ENCODE results near the gene SGCG.
A peak's percentile ranks its signal among the peaks of the same experiment; 100 is the strongest.
"Not testable (repeated sequence)": the region's sequence is repeated elsewhere in the genome, so short reads cannot be mapped to it uniquely, and the experiment has no call there.

SGCG gene, protein sequence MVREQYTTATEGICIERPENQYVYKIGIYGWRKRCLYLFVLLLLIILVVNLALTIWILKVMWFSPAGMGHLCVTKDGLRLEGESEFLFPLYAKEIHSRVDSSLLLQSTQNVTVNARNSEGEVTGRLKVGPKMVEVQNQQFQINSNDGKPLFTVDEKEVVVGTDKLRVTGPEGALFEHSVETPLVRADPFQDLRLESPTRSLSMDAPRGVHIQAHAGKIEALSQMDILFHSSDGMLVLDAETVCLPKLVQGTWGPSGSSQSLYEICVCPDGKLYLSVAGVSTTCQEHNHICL
- 0 reads per million in 2 donors for total RNA-seq

DNA sequence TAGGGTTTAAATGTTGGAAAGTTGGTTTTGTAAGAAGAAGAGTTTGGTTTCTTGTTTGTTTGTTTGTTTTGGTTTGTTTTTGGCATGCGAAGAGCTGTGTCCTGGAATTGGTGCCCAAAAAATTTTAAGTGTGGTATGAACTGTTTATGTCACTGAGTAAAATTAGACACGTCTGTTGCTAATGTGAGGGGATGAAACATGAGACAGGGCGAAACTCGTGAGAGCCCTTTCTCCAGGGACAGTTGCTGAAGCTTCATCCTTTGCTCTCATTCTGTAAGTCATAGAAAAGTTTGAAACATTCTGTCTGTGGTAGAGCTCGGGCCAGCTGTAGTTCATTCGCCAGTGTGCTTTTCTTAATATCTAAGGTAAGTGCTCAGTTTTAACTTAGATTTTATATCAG, at the start of gene SGCG:
Gene SGCG (plus strand): TSS at position 269 of the 400 bp plus-strand sequence. CDS start 22,716 bp downstream, outside the sequence.
- DNase-seq: no peak

DNA sequence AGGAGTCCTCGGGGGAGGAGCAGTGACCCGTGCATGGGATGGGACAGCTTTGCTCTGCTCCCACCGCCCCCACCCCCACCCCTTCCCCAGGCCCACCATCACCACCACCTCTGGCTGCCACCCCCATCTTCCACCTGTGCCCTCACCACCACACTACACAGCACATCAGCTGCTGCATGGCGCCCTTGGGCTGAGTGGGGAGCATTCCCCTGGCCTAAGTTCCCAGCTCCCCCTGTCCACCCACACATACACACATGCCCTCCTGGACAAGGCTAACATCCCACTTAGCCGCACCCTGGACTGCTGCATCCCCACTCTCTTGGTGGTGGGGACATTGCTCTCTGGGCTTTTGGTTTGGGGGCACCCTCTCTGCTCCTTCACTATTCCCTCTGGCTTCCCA, 46.2 kb upstream of the SGCG start:
- DNase-seq: no peak

DNA sequence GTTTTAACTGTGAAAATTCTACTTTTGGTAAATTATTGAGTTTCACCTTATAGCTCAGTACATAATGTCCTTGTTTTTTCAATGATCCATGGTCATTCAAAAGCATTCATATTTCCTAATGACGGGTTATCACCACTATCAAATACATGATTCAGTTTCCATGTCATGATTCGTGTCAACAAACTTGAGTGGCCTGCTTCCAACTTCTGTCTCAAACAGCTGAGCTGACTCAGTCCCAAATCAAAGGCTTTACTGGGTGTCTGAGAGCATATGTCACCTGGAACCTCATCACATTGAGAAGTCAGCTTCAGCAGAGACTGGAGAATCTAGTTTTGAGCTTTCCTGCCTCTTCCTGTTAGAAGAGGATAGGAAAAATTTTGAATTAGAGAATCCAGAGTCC, 40.3 kb upstream of the SGCG start:
- DNase-seq: no peak

DNA sequence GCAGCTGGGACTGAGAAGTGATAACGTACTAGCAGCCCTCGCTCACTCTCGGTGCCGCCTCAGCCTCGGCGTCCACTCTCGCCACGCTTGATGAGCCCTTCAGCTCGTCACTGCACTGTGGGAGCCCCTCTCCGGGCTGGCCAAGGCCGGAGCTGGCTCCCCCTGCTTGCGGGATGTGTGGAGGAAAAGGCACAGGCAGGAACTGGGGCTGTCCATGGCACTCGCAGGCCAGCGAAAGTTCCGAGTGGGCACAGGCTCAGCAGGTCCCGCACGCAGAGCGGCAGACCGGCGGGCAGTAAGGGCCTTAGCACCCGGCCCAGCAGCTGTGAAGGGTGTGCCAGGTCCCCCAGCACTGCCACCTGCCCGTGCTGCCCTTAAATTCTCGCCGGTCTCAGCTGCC, 38.8 kb upstream of the SGCG start:
- DNase-seq: no peak

DNA sequence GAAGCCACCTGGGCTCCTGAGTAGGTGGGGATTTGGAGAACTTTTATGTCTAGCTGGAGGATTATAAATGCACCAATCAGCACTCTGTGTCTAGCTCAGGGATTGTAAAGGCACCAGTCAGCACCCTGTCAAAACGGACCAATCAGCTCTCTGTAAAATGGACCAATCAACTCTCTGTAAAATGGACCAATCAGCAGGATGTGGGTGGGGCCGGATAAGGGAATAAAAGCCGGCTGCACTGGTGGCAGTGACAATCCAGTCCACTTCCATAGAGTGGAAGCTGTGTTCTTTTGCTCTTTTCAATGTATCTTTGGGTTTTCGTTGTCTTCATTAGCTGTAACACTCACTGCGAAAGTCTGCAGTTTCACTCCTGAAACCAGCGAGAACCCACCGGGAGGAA, 38.2 kb upstream of the SGCG start:
- not testable (repeated sequence) for DNase-seq

DNA sequence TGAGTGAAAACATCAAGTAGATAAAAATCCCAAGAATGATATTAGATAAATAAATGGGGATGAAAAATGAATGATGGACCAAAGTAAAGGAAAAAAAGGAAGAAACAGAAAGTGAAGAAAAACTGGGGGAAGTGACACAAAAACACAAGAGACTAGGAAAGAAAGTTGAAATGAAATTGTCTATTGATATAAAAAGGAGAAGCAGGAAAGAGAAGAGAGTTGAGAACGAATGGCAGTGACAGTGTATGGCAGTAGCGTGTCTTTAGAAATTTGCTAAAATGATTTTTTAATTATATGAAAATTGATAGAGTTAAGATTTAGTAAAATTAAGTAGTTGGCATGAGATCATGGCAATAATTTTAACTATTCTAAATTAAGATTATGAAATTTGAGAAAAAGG, 36.3 kb upstream of the SGCG start:
- DNase-seq: no peak

DNA sequence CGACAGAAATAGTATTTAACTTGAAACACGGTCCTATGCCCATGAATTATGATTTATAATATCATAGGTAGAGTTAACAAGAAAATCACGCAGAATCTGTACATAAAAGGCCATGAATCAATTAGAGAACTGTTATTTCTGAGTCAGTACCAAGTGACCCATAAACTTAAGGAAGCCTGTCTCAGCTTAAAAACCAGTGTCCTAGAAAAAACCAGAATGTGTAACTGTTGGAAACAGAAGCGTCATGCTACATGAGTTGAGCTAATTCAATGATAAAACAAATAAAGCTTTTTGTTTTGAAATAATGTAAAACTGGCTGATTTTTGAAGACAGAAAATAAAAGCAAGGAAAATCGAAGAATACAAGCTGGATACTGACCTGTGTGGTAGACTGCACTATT, 34.8 kb upstream of the SGCG start:
- DNase-seq: no peak

DNA sequence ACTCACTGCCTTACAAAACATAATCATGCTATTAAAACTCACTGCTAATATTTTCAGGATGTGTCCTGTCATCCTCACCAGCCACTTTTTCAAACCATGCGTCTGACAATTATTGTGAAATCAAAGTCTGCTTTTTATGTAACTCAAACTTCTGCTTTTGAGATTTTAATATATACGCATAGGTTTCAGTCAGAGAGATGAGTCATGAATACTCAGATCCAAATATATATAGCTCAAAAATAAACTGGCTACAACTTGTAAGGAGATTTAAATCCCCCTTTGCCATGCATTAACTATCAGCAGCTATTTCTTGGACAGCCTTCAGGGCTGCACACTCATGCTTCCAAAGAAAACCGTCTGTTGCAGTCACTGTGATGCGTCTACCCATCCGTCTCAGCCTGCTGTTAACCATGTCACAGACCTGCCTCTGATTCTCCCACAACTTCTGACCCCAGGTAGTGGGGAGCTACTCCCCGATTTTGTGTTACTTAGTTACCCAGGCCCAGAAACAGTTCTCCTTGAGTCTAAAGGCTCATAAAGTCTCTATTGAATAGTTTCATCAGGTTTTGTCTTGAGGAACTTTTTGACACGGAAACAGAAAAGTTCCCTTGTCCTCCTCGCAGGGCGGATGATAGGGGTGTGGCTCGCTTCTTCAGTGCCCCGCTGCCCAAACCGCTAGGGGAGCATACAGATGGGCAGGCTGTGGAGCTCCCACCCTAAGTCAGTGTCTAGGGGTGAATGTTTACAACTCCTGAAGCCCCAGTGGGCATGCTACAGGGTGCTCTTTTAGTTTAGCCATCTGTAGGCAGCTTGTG, 33.8 kb upstream of the SGCG start:
- DNase-seq: no peak

DNA sequence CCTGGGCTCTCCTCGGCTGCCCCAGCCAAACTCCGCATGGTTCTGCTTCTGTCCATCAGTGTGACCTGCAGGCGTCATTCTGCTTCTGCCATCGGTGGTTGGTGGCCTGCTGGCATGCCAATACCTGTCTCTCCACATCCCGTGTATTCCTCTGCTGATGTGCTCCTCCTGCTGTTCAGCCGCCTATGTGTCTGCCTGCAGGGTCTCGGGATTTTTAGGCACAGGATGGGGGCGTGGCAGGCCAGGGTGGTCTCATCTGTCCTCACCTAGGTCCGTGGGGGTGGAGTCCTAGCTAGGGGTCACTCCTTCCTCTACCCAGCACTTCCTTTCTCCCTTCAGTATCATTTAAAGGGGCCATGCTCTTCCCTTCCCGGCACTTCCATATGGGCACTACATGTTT, 33.0 kb upstream of the SGCG start:
- no peak for DNase-seq

DNA sequence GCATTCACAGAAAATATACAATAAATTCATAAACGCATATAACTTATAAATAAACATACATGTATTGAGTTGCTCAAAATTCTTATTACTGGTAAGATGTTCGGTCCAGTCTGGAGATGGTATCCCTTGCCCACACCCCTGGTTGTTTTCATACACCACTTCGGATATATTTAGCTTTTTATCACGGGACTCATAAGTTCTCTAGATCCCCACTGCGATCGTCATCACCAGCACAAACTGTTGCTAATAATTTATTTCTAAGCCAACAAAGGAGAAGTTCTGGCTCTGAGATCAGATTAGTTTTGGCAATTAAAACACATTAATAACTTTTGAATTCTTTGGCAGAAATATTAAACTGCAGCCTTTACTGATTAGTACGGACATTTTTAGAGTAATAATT, 23.0 kb upstream of the SGCG start:
- DNase-seq: no peak

DNA sequence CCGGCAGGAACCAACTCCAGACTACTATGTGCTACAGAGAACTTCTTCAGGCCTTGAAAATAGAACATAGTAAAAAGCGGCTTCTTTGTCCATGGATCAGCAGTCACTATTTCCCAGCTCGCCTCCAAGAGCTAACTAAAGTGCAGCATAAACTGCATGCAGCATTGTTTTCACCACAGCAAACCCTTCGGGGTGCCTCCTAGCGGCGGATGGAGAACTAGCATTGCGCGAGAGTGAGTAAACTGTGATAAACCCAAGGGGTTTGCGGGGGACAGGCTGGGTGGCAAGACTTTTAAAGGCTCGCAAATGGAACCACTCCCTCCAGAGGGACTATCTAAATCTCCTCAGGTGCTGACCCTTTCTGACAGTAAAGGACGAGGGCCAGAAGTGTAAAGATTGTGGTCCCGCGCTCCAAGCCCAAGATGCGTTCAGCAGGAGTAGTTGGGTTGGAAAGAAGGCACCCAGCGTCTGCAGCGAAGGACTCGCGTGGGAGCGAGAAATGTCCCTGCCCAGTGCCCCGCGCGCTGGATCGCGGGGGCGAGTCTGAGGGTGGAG, 21.5 kb upstream of the SGCG start:
- DNase-seq: peak in 1 of 5 experiments; percentile 18

DNA sequence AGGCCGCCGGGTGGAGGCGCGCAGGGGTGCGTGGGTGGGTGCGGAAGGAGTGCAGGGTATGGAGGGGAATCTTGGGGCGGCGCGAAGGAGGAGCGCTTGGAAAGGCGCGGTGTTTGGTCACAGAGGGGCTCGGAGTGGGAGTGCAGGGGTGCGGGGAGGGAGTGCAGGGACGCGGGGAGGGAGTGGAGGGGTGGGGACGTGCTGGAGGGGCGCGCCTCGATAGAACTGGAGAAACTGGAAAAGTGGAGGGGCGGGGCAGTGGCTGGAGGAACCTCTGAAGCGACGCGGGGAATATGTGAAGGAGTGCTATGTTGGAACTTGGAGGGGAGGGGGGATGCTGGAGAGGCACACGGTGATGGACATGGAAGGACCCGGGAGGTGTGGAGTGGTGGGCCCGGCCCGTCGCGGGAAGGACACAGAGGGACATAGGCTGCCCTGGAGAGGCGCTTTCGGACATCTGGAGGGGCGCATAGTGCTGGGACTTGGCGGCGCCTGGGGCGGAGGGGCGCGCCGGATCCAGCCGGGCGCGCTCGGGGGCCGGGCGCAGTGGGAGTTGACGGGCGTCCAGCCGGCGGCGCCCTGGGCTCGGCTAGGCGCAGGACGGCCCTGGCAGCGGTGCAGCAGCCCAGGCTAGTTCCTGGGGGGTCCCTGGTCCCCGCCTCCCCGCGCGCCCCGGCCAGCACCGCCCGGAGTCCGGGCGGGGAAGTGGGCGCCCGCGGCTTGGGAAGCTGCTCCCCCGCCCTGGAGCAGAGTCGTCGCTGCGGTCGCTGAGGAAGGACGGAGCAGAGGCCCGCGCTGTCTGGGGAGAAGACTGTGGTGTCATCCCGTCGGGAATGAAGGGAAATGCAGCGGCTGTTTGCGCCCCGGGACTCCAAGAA, 20.8 kb upstream of the SGCG start:
- DNase-seq: peak in 1 of 5 experiments; percentile 6

DNA sequence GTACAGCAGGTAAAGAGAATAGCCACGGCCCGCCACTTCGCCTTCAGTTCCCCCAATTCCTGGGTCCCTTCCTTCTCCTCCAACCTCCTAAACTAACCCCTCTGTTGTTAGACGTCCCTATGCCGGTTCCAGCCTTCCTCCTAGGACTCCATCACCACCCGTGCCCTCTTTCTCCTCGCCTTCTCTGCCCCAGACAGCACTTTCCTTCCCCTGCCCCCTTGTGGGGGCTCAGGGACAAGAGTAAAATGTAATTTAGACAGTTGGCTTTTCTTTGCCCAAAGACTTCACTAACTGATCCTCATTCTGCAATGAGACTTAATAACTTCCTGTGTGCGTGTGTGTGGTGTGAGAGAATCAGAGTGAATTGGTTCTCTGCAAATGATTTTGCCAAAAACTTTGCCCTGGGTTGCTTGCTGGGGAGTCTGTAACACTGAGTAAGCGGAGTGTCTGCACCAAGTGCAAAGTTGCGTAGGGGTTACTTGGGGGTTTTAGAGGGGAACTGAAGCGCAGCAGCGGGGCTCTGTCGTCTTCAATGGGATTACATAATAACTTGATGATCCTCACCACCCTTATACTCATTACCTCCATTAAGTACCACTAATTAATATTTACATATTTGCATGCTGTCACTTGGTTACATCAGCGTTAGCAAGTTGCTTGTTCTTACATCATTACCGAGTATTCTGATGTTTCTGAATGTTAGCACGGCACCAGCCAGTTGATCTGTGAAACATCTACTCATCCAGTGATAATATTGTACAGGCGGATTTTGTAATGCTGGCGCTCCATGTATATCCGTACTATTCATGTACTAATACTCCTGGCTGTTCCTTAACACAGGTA, 19.9 kb upstream of the SGCG start:
- DNase-seq: no peak

DNA sequence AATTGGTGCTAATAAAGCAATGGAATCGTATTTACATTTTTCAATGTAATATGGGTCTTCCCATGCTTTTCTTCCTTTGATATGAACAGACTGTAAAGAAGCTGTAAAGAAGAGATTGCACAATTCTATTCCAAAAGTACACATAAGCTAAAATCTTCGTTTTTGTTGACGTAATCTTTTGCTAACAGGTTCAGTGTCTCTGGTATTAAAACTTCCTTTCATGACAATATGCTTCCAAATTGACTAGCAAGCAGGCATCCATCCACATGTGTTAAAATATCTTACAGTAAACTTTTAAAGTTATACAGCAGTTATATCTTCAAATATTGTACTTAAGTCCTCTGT, 19.3 kb upstream of the SGCG start:
- no peak for DNase-seq

DNA sequence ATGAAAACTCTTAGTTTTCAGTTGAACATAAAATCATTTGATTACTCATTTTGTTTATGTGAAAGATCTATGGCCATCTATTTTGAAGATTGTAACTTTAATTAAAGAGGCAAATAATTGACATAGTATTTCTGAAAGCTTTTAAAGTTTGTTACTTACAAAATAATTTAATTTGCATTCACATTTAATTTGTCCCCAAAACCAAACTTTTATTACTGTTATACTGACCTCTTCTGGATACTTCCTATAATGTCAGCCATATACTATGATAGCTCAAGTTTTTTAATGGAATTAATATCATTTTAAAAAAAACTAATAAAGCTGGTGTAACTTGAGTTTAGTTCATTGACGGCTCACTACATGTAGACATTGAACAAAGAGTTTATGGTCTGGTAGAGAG, 4.9 kb upstream of the SGCG start:
- no peak for DNase-seq

DNA sequence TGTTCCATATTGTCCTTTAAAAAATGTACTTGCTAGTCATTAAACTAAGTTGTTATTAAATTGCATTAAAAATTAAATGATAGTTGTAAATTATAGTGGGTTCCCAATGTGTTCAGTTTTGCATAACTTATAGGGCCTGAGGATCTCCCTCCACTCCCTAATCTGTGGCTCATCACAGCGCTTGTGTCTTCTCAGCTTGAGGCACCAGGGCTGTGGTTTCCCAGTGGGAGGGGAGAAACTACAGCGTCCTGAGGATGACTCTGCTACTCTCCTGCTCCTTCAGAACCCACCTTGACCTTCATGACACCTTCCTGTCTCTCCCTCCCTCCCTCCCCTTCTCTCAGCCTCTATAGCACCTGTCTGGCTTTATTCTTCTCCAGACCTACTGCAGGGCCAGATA, 1.4 kb downstream of the SGCG start:
- DNase-seq: no peak

DNA sequence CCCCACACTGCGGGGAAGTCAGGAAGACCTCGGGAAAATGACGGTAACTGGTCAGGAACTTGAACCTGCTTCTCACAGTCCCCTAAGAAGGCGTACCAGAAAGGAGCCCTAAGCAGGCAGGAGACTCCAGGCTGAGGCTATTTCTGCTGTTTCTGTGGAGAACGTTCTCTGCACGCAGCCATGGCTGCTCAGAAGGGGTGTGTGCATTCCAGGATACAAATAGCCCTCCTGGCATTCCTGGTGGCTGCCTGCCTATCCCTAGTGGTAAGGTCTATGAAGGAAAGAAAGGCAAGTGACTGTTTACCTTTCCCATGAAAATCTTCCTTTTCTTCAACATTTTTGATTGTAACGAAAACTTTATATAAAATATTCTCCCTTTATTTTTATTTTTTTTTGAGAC, 2.5 kb downstream of the SGCG start:
- no peak for DNase-seq

DNA sequence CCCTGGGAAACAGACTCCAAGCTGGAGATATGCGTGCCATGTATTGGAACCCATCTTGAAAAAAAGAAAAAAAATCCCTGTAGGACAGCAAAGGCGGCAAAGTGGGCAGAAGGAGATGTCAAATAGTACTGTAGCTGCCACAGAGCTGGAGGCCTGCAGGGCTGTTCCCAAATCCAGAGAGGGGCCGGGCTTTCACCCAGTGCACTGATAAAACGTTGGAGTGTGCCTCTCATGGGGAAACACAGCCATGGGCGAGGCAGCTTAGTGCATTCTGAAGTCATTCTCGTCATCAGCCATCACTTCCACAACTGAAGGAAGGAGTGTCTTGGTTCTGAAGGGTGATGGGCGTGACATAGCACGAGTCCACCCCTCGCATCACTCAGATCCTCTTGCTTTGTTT, 4.8 kb downstream of the SGCG start:
- DNase-seq: no peak

DNA sequence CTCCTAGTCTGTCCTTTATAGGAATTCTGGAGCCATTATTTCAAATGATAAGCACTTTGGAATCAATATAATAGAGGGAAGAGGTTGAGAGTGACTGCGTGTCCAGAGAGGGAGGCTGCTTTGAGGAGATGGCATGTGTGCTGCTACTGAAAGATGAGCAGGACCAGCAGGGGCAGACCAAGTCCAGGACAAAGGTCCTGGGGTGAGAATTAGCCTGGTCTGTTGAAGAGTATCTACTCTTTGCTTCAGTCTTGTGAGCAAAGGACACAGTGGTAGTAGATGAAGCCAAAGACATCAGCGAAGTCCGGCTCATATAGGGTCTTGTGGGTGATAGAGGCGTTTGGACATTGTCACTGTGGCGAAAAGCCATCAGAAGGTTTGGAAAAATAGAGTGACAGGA, 21.1 kb downstream of the SGCG start:
- DNase-seq: no peak

DNA sequence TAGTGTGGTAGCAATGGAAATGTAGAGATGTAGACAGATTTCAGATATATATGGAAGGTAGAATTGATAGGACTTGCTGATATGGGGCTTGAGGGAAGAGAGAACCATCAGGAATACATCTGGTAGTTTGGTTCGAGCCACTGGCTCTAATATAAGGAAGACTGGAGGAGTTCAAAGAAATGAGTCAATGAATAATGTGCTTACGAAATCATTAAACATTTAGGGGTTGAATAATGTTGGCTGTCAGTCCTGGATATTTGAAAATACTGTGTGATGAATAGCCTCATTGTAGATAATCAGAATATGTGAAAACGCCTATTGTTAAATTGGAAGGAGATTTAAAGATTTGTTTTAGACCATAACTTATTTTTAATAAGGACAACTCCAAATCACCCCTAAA, 21.6 kb downstream of the SGCG start:
- no peak for DNase-seq

DNA sequence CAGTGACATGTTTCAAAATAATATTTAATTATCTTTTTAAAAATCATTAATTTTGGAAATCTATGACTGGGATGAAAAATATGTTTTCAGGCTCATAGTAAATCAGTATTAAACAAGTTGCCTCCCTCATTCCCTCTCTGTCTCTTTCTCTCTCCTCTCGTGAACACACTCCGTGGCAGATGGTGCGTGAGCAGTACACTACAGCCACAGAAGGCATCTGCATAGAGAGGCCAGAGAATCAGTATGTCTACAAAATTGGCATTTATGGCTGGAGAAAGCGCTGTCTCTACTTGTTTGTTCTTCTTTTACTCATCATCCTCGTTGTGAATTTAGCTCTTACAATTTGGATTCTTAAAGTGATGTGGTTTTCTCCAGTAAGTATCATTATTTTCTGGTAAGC, 22.7 kb downstream of the SGCG start:
- no peak for DNase-seq

DNA sequence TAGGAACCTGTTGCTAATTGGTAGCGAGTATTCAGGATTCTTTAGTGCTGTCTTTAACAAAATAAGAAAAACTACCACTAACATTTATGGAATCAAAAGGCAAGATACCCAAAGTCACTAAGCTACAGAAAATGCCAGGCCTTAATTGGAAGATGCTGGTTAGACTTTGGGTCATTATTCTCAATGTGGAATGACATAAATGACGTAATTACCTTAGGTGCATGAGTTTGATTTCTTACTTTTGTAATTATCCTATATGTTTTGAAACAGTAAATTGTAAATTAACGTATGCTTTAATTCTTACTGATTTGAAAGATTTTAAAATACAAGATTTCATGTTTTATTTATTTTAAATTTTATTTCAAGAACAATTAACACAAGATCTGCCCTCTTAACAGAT, 25.0 kb downstream of the SGCG start:
- no peak for DNase-seq
